ENCODE results near the gene MARS1.

MARS1 gene

GRCh38 chr12:57518920-57519795 lies 31.3 kb downstream of the MARS1 start:
- no peak for DNase-seq

DNA sequence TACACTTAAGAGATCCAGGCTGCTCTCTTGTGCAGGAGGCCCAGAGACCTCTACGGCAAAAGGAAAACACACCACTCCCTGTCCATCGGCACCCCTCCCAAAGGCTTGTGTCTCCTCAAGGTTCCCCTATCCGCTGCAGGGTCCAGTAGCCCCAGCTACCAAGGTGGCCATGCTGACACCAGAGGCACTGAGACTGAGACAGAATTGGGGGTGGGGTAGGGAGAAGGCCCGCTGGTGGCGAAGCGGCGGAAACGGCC lies 31.9 kb downstream of the MARS1 start:
- DNase-seq: peak; percentile 19

GRCh38 chr12:57520053-57520818 lies 32.4 kb downstream of the MARS1 start, which contains the start of gene DDIT3:
DDIT3 (minus strand) TSS chr12:57520514; CDS start chr12:57517406, 3,108 bp downstream.
- peak; percentile 99 for DNase-seq

DNA sequence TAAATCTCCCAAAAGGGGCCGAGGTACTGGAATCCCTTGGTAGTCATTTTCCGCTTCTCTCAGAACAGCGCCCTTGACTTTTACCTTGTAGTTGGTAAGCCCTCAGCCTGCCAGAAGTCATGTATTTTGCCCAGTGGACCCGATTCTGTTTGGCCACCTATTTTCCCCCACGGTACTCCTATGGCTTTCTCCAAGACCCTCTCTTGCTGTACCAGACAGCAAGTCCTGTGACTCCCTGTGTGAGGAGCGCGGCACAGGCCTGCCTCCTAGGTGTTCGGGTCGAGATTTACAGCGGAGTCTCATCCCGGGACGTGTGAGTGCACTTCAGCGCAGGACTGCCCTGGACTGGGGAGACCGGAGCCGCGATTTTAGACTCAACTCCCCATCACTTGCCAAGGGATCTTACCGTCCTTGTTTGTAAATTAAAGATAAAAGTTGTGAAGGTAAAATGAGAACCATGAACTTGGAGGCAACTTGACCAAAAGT lies 33.7 kb downstream of the MARS1 start:
- no peak for DNase-seq

- DNase-seq: peak; percentile 84
Observed at GRCh38 chr12:57522011-57522886, 34.4 kb downstream of the MARS1 start, which contains the start of gene MBD6. MBD6 (plus strand) TSS chr12:57522824; CDS start chr12:57524304, 1,480 bp downstream.

GRCh38 chr12:57522887-57523705 lies 35.2 kb downstream of the MARS1 start:
- DNase-seq: no peak

- DNase-seq: no peak
Observed at GRCh38 chr12:57523706-57524614, 36.1 kb downstream of the MARS1 start.

DNA sequence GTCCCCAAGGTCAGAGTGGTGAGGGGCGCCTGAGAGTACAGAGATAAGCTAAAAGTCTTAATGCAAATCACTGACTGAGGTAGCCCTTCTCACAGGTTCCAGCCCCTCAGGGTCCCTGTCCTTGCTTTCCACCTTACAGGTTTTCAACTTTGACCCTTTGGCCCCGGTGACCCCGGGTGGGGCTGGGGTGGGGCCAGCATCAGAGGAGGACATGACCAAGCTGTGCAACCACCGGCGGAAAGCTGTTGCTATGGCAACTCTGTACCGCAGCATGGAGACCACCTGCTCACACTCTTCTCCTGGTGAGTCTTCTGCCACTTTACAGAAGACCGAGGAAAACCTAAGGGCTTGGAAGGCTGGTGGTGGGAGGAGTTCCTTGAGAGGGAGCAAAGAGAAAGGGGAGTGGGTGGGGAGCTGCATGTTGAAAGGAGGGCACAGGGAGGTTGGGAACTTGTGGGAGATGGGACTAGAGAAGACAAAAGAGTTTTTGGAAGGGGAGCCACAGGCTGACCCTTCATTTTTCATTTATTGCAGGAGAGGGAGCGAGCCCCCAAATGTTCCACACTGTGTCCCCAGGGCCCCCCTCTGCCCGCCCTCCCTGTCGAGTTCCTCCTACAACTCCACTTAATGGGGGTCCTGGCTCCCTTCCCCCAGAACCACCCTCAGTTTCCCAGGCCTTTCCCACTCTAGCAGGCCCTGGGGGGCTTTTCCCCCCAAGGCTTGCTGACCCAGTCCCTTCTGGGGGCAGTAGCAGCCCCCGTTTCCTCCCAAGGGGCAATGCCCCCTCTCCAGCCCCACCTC lies 37.1 kb downstream of the MARS1 start:
- DNase-seq: no peak

GRCh38 chr12:57525615-57526383 lies 37.9 kb downstream of the MARS1 start:
- DNase-seq: no peak

GRCh38 chr12:57526477-57527126 lies 38.7 kb downstream of the MARS1 start:
- DNase-seq: no peak

- DNase-seq: no peak
Observed at GRCh38 chr12:57527184-57527583, 39.3 kb downstream of the MARS1 start.

DNA sequence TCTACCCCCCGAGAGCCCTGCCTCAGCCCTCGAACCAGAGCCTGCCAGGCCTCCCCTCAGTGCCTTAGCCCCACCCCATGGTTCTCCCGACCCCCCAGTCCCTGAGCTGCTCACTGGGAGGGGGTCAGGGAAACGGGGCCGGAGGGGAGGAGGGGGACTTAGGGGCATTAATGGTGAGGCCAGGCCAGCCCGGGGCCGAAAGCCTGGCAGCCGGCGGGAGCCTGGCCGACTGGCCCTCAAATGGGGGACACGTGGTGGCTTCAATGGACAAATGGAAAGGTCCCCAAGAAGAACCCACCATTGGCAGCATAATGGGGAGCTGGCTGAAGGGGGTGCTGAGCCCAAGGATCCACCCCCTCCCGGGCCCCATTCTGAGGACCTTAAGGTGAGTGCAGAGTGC lies 40.3 kb downstream of the MARS1 start:
- no peak for DNase-seq

- no peak for DNase-seq
Observed at GRCh38 chr12:57528831-57529555, 41.1 kb downstream of the MARS1 start.

GRCh38 chr12:57529831-57530230 lies 42.0 kb downstream of the MARS1 start:
- no peak for DNase-seq

DNA sequence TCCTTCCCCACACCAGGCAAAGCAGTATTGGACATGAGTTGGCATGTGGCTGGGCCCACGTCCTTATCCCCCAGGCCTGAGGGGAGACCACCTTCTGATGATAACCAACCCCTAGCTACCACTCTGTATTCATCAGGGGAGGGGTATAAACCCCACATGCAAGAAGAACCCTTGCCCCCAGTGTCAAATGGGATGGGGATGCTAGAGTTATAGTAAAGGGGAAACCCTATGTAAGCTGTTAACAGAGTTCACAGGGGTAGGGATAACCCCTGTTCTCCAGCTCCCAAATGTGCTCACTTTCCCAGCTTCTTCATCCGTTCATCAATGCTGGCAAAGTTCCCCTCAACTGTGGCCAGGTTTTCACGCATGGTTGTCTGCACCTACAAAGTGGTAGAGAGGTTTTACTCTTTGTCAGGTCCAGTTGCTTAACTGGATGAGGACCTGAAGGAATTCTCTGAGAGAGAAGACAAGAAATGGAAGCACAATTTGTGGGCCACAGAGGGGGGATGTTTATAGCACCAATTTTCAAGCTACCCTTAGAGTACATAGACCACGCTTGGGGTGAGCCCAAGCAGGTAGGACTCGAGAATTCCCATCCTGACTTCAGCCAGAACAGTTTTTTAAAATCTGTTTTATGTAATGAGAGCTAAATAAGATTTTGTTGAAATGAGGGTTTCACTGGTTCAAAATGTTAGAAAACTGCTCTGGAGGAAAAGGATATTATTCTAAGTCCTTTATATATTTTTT lies 42.7 kb downstream of the MARS1 start:
- no peak for DNase-seq

GRCh38 chr12:57531836-57532235 lies 44.0 kb downstream of the MARS1 start:
- DNase-seq: no peak

DNA sequence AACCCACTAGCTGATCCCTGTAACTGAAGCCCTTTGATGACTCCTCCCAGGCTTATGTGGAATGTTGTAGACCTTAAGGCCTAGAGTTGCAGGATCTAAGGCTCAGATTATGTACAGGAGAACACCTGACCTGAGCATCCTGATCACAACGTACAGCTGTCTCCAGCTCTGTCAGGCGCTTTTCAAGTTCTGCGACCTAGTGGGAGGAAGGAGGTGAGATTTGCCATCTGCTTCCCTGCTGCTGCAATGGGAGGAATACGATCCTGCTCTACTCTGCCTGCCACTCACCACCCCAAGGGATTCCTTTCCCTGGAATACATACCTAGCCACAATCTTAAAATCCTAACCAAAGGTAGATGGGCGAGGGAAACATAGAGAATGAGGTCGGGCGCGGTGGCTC lies 45.2 kb downstream of the MARS1 start:
- no peak for DNase-seq

Data from NCI-H2029 (cell line).